IPS-15b (cell line): ENCODE results near the gene RNASEH1.
"Not testable (repeated sequence)": the region's sequence is repeated elsewhere in the genome, so short reads cannot be mapped to it uniquely, and the experiment has no call there.

Experiments used
- H3K27me3 ChIP-seq: one replicate; pipeline ENCODE4 v1.6.1; 2013; ENCODE audit warnings: low read length; ENCODE audit not compliant: control insufficient read depth, insufficient read depth
- H3K36me3 ChIP-seq: one replicate; pipeline ENCODE4 v1.6.1; 2013; ENCODE audit warnings: low read length; ENCODE audit not compliant: control insufficient read depth, insufficient read depth
- H3K4me1 ChIP-seq: one replicate; pipeline ENCODE4 v1.6.1; 2013; ENCODE audit warnings: mild to moderate bottlenecking, low read length; ENCODE audit not compliant: control insufficient read depth, insufficient read depth
- H3K4me3 ChIP-seq: one replicate; pipeline ENCODE4 v1.5.1; 2013; ENCODE audit warnings: low read depth, low read length
- H3K9ac ChIP-seq: one replicate; pipeline ENCODE4 v1.6.1; 2013; ENCODE audit warnings: low read depth, mild to moderate bottlenecking, low read length
- H3K9me3 ChIP-seq: one replicate; pipeline ENCODE4 v1.6.1; 2013; ENCODE audit warnings: mild to moderate bottlenecking, low read length; ENCODE audit not compliant: control insufficient read depth, insufficient read depth

The RNASEH1 gene

DNA sequence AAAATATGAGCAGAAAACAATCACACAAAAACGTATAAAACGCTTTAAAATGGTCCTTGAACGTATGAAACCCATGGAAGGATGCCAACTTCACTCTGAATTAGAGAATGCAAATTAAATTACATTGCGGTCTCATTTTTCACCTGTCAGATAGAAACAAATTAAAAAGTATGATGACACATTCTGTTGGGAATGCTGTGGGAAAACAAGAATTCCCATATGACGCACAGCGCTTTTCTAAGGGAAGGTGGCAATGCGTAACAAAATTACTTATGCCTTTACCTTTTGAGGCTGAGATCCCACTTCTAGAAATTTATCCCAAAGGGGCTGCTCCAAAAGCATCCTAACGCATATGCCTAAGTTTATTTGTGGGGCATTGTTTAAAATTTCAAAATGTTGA, 13.2 kb upstream of the RNASEH1 start:
- Histone ChIP-seq H3K9ac (no peak overlapping the region), H3K36me3 (peaks cover 9% of the 10 kb centered on the region), H3K27me3 (no peaks in the 10 kb centered on the region), H3K4me1 (no peaks in the 10 kb centered on the region), H3K4me3 (no peak overlapping the region), H3K9me3 (no peaks in the 10 kb centered on the region)

DNA sequence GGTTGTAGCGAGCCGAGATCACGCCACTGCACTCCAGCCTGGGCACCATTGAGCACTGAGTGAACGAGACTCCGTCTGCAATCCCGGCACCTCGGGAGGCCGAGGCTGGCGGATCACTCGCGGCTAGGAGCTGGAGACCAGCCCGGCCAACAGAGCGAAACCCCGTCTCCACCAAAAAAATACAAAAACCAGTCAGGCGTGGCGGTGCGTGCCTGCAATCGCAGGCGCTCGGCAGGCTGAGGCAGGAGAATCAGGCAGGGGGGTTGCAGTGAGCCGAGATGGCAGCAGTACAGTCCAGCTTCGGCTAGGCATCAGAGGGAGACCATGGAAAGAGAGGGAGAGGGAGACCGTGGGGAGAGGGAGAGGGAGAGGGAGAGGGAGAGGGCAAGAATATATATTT, 11.5 kb upstream of the RNASEH1 start:
- not testable (repeated sequence) for H3K4me1 ChIP-seq, H3K9ac ChIP-seq, H3K4me3 ChIP-seq, H3K27me3 ChIP-seq, H3K36me3 ChIP-seq, H3K9me3 ChIP-seq

DNA sequence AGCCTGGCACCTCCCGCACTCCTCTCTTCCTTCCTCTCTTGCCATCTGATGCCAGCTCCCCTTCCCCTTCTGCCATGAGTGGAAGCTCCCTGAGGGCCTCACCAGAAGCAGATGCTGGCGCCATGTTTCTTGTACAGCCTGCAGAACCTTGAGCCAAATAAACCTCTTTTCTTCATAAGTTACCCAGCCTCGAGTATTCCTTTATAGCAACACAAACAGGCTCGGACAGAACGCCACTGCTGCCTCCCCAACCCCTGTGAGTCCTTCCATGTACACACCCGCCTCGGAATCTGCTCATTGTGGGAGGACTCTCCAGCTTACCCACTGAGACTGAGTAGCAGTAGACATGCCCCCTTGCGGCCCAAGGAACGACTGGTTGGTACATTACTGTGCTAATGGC, 8.7 kb upstream of the RNASEH1 start:
- Histone ChIP-seq H3K36me3 (no peaks in the 10 kb centered on the region), H3K4me1 (no peaks in the 10 kb centered on the region), H3K27me3 (no peaks in the 10 kb centered on the region), H3K4me3 (no peak overlapping the region), H3K9ac (no peak overlapping the region), H3K9me3 (no peaks in the 10 kb centered on the region)

DNA sequence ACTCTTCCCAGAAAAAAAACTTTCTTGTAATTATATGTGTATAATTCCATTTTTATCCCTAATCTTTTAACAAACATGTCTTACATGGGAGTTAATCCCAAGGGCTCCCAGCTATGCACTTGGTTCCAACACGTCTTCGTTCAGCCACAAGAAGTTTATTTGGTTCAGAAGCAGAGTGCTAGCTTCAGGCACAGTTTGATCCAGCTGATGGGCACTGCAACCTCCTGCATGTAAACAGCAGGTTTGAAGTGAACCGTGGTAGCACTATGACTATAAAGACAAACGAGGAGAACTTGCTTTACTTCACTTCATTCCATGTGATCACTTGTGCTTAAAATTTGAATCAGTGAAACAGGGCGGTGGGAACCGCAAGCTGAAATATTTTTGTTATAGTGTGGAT, 7.0 kb upstream of the RNASEH1 start:
- no peaks in the 10 kb centered on the region for H3K27me3 ChIP-seq
- H3K9me3 ChIP-seq, result no peaks in the 10 kb centered on the region
- no peak overlapping the region for H3K9ac ChIP-seq
- H3K4me3 ChIP-seq, result no peak overlapping the region
- H3K36me3 ChIP-seq, result no peaks in the 10 kb centered on the region
- no peaks in the 10 kb centered on the region for H3K4me1 ChIP-seq

DNA sequence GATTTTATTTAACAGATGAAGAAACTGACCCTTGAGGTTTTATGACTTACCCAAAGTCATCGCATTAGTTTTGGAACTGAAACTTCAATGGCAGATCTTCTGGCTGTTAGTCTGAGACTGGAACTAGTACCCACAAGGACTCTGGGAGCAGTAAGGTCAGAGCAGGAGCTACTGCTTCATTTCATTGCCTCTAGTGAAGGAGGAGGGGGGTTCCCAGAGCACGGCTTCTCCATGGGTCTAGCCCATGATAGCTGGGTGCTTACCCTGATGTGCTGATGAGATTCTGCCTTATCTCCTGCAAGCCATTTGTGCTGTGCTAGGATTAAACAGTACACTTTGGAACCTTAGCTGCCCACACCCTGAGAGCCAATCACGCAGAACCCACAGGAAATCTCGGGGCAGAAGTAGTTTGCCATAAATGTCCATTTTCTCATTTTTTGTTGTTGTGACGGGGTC, 5.4 kb upstream of the RNASEH1 start:
- no peak overlapping the region for H3K9ac ChIP-seq
- no peaks in the 10 kb centered on the region for H3K9me3 ChIP-seq
- H3K4me3 ChIP-seq, result no peak overlapping the region
- H3K36me3 ChIP-seq, result no peaks in the 10 kb centered on the region
- H3K4me1 ChIP-seq, result no peaks in the 10 kb centered on the region
- H3K27me3 ChIP-seq, result no peaks in the 10 kb centered on the region

DNA sequence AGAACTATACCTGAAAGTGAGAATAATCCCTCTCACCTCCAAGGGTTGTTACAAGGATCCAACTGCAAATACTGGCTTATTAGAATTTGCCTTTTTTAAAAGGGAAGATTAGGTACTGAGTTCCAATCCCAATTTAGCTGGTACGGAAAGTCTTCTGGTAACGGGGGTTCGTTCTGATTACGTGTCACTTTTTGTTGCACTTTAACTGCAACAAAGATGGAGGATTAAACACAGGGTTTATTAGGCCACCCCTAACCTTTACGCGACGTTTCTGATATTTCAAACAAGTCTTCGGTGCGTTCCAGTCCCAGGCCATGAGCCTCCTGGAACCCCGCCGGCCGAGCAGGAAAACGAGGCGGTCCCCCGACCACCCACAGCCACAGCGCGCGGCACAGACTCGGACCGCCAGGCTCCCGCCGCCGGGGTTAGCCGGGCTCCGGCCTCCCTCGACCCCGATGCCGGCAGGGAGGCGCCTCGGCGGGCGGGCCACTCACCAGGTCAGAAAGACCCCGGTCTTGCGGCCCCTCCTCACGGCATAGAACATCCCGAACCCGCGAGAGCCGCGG, 411 bp downstream of the RNASEH1 start:
- H3K9me3 ChIP-seq, result no peaks in the 10 kb centered on the region
- H3K9ac ChIP-seq, result peak overlapping the region; percentile 80
- H3K4me1 ChIP-seq, result no peaks in the 10 kb centered on the region
- peak overlapping the region; percentile 77 for H3K4me3 ChIP-seq
- peaks cover 20% of the 10 kb centered on the region for H3K36me3 ChIP-seq
- no peaks in the 10 kb centered on the region for H3K27me3 ChIP-seq

DNA sequence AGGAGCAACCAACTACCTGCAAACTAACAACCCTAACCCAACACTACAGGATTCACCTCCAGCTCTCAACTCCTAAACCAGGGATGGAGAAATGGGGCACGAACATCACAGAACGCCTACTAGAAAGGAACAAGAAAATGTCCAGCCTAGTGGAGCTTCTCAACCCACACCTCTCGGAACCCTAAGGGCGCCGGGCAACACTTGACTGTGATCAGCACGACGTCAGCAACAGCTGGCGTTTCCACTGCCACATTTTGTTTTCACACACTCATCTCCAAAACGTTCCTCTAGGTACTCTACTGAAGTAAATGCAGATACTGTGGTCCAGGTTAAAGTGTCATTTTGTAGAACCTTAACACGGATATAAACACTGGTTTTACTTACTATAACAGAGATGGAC, 4.2 kb downstream of the RNASEH1 start:
- Histone ChIP-seq H3K9ac (no peak overlapping the region), H3K9me3 (no peaks in the 10 kb centered on the region), H3K4me1 (no peaks in the 10 kb centered on the region), H3K36me3 (peaks cover 50% of the 10 kb centered on the region), H3K27me3 (no peaks in the 10 kb centered on the region), H3K4me3 (no peak overlapping the region)

DNA sequence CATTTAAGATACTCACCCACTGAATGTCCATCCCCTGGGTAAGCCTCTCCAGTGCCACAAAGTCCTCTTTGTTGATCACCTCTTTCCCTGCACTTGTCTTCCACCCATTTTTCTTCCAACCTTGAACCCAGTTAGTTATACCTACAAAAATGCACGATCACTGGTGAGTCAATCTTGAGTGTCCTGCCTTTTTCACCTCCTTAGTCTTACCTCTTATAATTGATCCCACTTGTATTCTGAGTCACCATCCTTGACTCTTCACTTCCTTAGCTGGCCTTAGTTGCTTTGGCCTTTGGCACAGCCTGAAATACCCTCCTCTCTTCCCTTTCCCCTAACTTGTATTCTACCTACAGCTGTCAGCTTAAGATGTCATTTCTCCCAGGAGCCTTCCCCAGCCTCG, 10.2 kb downstream of the RNASEH1 start:
- Histone ChIP-seq H3K36me3 (peaks cover 68% of the 10 kb centered on the region), H3K4me1 (no peaks in the 10 kb centered on the region), H3K4me3 (no peak overlapping the region), H3K27me3 (no peaks in the 10 kb centered on the region), H3K9ac (no peak overlapping the region), H3K9me3 (no peaks in the 10 kb centered on the region)

DNA sequence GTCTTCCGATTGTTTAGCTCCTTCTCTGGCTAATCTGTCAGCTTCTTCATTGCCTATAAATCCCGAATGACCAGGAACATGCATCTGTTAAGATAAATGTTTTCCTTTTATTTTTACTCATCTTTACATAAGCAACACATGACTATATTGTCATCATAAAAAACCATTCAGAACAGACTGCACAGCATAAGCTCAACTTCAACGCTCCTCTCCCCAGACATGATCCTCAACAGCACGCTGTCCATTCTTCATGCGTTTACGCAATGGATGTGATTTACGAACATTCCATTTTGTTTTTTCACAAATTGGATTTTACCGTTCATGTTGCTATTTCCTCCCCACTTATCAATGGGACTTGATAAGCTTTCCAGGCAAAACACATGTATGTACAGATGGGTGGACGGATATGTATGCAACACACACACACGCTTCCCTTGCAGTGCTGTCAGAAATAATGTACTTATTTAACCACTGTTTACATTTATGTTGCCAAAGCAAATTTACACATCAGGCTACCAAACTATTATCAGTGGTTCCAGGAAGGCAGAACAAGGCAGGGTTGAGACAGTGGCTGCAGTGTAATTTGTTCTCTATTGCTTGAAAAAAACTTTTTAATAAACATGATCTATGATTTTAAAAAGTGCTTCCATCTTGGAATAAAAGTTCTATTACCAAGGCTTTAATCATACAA, 12.2 kb downstream of the RNASEH1 start:
- Histone ChIP-seq H3K9me3 (no peaks in the 10 kb centered on the region), H3K4me3 (no peak overlapping the region), H3K9ac (no peak overlapping the region), H3K36me3 (peaks cover 61% of the 10 kb centered on the region), H3K27me3 (no peaks in the 10 kb centered on the region), H3K4me1 (no peaks in the 10 kb centered on the region)

DNA sequence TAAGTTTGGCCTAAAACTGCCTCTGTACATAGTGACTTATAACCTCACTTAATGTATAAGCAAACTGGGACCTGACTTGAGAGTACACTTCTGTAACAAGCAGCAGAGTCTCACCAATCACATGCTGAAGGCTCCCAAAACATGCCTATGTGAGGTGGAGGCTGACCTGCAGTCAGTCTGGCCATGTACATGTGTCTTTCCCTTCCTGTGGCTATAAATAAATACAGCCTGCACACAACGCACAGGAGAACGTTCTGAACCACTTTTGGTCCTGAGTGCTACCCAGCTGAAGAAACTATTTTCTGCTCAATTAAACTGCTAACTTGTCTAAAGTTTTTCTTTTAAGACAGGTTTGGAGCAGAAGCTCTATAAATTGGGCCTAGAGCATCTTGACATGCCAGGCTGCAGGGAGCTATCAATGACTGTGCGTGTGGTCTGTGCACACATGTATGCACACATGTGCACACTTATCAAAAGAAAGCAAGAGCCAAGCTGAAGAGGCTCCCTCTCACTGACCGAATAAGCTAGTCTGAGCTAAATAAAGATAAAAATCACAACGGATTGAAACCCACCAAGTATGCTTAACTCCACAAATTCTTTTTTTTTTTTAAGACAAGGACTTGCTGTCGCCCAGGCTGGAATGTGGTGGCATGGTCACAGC, 15.0 kb downstream of the RNASEH1 start:
- Histone ChIP-seq H3K9me3 (no peaks in the 10 kb centered on the region), H3K4me3 (no peak overlapping the region), H3K27me3 (no peaks in the 10 kb centered on the region), H3K4me1 (no peaks in the 10 kb centered on the region), H3K9ac (no peak overlapping the region), H3K36me3 (peaks cover 39% of the 10 kb centered on the region)

DNA sequence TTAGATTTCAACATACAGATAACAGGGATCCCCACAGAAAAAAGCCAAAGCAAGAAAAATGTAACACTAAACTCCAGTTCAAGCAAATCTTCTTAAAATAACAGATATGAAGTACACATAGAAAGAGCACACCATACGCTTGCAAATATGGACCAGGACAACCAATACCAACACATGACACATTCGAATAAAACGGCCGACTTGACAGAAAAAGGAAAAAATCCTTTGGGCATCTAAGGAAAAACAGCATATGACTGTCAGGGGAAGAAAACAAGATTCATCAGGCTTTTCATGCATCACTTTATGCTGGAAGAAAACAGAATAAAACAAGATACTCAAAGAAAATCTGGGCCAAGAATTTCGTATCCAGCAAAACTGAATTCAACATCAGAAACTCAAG, 16.0 kb downstream of the RNASEH1 start:
- H3K9ac ChIP-seq, result no peak overlapping the region
- no peaks in the 10 kb centered on the region for H3K9me3 ChIP-seq
- peaks cover 32% of the 10 kb centered on the region for H3K36me3 ChIP-seq

DNA sequence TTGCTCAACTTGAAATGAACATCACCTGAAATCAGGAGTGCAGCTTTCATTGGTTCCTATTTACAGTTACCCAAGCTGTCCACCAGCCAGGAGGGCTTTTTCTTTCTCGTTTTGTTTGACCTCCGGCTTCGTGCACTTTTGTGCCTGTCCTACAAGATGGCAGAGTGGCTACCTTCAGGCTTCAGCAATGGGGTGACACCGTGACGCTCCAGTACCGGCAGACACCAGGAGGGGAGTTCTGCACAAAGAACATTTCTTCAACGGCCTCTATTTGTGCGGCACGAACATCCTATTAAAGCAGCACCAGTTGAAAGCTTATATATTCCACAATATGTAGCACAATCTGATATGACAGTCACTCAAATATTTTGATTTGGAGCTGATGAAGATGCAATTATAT, 18.3 kb downstream of the RNASEH1 start:
- Histone ChIP-seq H3K27me3 (no peaks in the 10 kb centered on the region), H3K36me3 (peaks cover 16% of the 10 kb centered on the region), H3K9ac (no peak overlapping the region), H3K4me1 (no peaks in the 10 kb centered on the region), H3K4me3 (no peak overlapping the region), H3K9me3 (no peaks in the 10 kb centered on the region)

More for the DNA sequence above, 16.0 kb downstream of the RNASEH1 start:
- no peaks in the 10 kb centered on the region for H3K4me1 ChIP-seq
- no peak overlapping the region for H3K4me3 ChIP-seq
- H3K27me3 ChIP-seq, result no peaks in the 10 kb centered on the region
